ENCODE results near the gene ACMSD. TPM values are rescaled to one million over a fixed set of nuclear protein-coding genes. Genes with fewer than 3 reads are reported as not detected.
"Not testable (repeated sequence)": the region's sequence is repeated elsewhere in the genome, so short reads cannot be mapped to it uniquely, and the experiment has no call there.

Gene ACMSD
- not detected for total RNA-seq

GRCh38 chr2:134838143-134838620 lies at the start of gene ACMSD:
Gene ACMSD, plus strand, starts transcription at chr2:134838616. Its CDS starts 67 bp downstream, at chr2:134838683.
- peaks cover 9 to 10% of the 10 kb centered on the region in 2 donors for H3K9me3 Mint-ChIP-seq
- no peak within 1 kb of the TSS for H3K4me3 Mint-ChIP-seq
- H3K36me3 Mint-ChIP-seq (ENCODE audit: insufficient read depth in 2 of 2) = no peaks in the 10 kb centered on the region
- ATAC-seq (replicated peaks in 1 of 2) = no peak
- no peak for DNase-seq
- peaks cover 7% of the 10 kb centered on the region for H3K27me3 Mint-ChIP-seq (ENCODE audit: low read depth)
- H3K4me1 Mint-ChIP-seq (ENCODE audit: low read depth) = no peaks in the 10 kb centered on the region
- H3K27ac Mint-ChIP-seq = no peak within 1 kb of the TSS

GRCh38 chr2:134790487-134790886 lies 47.9 kb upstream of the ACMSD start:
- Mint-ChIP-seq H3K9me3 (no peaks in the 10 kb centered on the region), H3K27ac (no peak overlapping the region), H3K4me3 (no peak overlapping the region), H3K27me3 (ENCODE audit: low read depth) (no peaks in the 10 kb centered on the region), H3K36me3 (ENCODE audit: insufficient read depth in 2 of 2) (no peaks in the 10 kb centered on the region), H3K4me1 (ENCODE audit: low read depth) (no peaks in the 10 kb centered on the region)
- no peak for DNase-seq
- ATAC-seq (replicated peaks in 1 of 2) = no peak

- Mint-ChIP-seq H3K4me3 (no peak overlapping the region), H3K27me3 (ENCODE audit: low read depth) (no peaks in the 10 kb centered on the region), H3K36me3 (ENCODE audit: insufficient read depth in 2 of 2) (no peaks in the 10 kb centered on the region), H3K9me3 (no peaks in the 10 kb centered on the region), H3K4me1 (ENCODE audit: low read depth) (no peaks in the 10 kb centered on the region), H3K27ac (no peak overlapping the region)
- ATAC-seq (replicated peaks in 1 of 2) (no peak), DNase-seq (no peak)
These were observed 46.8 kb upstream of the ACMSD start for GRCh38 chr2:134791616-134792015.

- DNase-seq (no peak), ATAC-seq (replicated peaks in 1 of 2) (no peak)
- H3K27ac Mint-ChIP-seq = no peak overlapping the region
- no peaks in the 10 kb centered on the region for H3K9me3 Mint-ChIP-seq
- H3K27me3 Mint-ChIP-seq (ENCODE audit: low read depth) = no peaks in the 10 kb centered on the region
- H3K4me1 Mint-ChIP-seq (ENCODE audit: low read depth) = no peaks in the 10 kb centered on the region
- H3K4me3 Mint-ChIP-seq = no peak overlapping the region
- no peaks in the 10 kb centered on the region for H3K36me3 Mint-ChIP-seq (ENCODE audit: insufficient read depth in 2 of 2)
These were observed 46.2 kb upstream of the ACMSD start for GRCh38 chr2:134792186-134792585.

GRCh38 chr2:134795765-134796164 lies 42.7 kb upstream of the ACMSD start:
- Mint-ChIP-seq H3K4me1 (ENCODE audit: low read depth) (no peaks in the 10 kb centered on the region), H3K27ac (no peak overlapping the region), H3K4me3 (no peak overlapping the region), H3K9me3 (no peaks in the 10 kb centered on the region), H3K27me3 (ENCODE audit: low read depth) (no peaks in the 10 kb centered on the region), H3K36me3 (ENCODE audit: insufficient read depth in 2 of 2) (no peaks in the 10 kb centered on the region)
- DNase-seq (no peak), ATAC-seq (replicated peaks in 1 of 2) (no peak)

- Mint-ChIP-seq H3K4me3 (no peak overlapping the region), H3K27ac (no peak overlapping the region), H3K9me3 (no peaks in the 10 kb centered on the region), H3K36me3 (ENCODE audit: insufficient read depth in 2 of 2) (no peaks in the 10 kb centered on the region), H3K4me1 (ENCODE audit: low read depth) (no peaks in the 10 kb centered on the region), H3K27me3 (ENCODE audit: low read depth) (no peaks in the 10 kb centered on the region)
- ATAC-seq (replicated peaks in 1 of 2) (no peak), DNase-seq (no peak)
These were observed 42.0 kb upstream of the ACMSD start for GRCh38 chr2:134796373-134796772.

GRCh38 chr2:134799936-134800335 lies 38.5 kb upstream of the ACMSD start:
- Mint-ChIP-seq H3K4me1 (ENCODE audit: low read depth) (peaks cover 8% of the 10 kb centered on the region), H3K4me3 (no peak overlapping the region), H3K27me3 (ENCODE audit: low read depth) (no peaks in the 10 kb centered on the region), H3K9me3 (peaks cover 2 to 4% of the 10 kb centered on the region in 2 donors), H3K36me3 (ENCODE audit: insufficient read depth in 2 of 2) (peaks cover 2 to 3% of the 10 kb centered on the region in 2 donors), H3K27ac (no peak overlapping the region)
- DNase-seq (no peak), ATAC-seq (replicated peaks in 1 of 2) (no peak)

- Mint-ChIP-seq H3K4me1 (ENCODE audit: low read depth) (peaks cover 8% of the 10 kb centered on the region), H3K27ac (no peak overlapping the region), H3K27me3 (ENCODE audit: low read depth) (no peaks in the 10 kb centered on the region), H3K9me3 (peaks cover 2 to 5% of the 10 kb centered on the region in 2 donors), H3K4me3 (no peak overlapping the region), H3K36me3 (ENCODE audit: insufficient read depth in 2 of 2) (peaks cover 2 to 3% of the 10 kb centered on the region in 2 donors)
- DNase-seq (no peak), ATAC-seq (replicated peaks in 1 of 2) (no peak)
These were observed 38.1 kb upstream of the ACMSD start for GRCh38 chr2:134800341-134800740.

- H3K27me3 Mint-ChIP-seq (ENCODE audit: low read depth); H3K36me3 Mint-ChIP-seq (ENCODE audit: insufficient read depth in 2 of 2); H3K4me1 Mint-ChIP-seq (ENCODE audit: low read depth); H3K27ac Mint-ChIP-seq: not testable (repeated sequence)
- H3K9me3 Mint-ChIP-seq = peaks cover 5 to 10% of the 10 kb centered on the region in 2 donors
- peak; percentile 6 to 44 for DNase-seq
- ATAC-seq (replicated peaks in 1 of 2) = peak in 1 of 2 donors; percentile 72
- peak overlapping the region in 1 of 2 donors; percentile 36 for H3K4me3 Mint-ChIP-seq
These were observed 34.6 kb upstream of the ACMSD start for GRCh38 chr2:134803609-134804405.

GRCh38 chr2:134815741-134816140 lies 22.7 kb upstream of the ACMSD start:
- Mint-ChIP-seq H3K4me1 (ENCODE audit: low read depth) (no peaks in the 10 kb centered on the region), H3K4me3 (no peak overlapping the region), H3K27ac (no peak overlapping the region), H3K27me3 (ENCODE audit: low read depth) (peaks cover 6% of the 10 kb centered on the region), H3K9me3 (peaks cover 0 to 6% of the 10 kb centered on the region in 2 donors), H3K36me3 (ENCODE audit: insufficient read depth in 2 of 2) (peaks cover 0 to 3% of the 10 kb centered on the region in 2 donors)
- no peak for DNase-seq
- ATAC-seq (replicated peaks in 1 of 2) = no peak

- Mint-ChIP-seq H3K4me3 (no peak overlapping the region), H3K27me3 (ENCODE audit: low read depth) (peaks cover 12% of the 10 kb centered on the region), H3K9me3 (peaks cover 0 to 2% of the 10 kb centered on the region in 2 donors), H3K36me3 (ENCODE audit: insufficient read depth in 2 of 2) (no peaks in the 10 kb centered on the region), H3K4me1 (ENCODE audit: low read depth) (no peaks in the 10 kb centered on the region), H3K27ac (no peak overlapping the region)
- ATAC-seq (replicated peaks in 1 of 2) (no peak), DNase-seq (no peak)
These were observed 20.1 kb upstream of the ACMSD start for GRCh38 chr2:134818321-134818720.

- no peak overlapping the region for H3K4me3 Mint-ChIP-seq
- no peaks in the 10 kb centered on the region for H3K36me3 Mint-ChIP-seq (ENCODE audit: insufficient read depth in 2 of 2)
- H3K4me1 Mint-ChIP-seq (ENCODE audit: low read depth) = no peaks in the 10 kb centered on the region
- DNase-seq (no peak), ATAC-seq (replicated peaks in 1 of 2) (peak in 1 of 2 donors; percentile 39)
- H3K27me3 Mint-ChIP-seq (ENCODE audit: low read depth) = peaks cover 12% of the 10 kb centered on the region
- H3K9me3 Mint-ChIP-seq = peaks cover 2% of the 10 kb centered on the region in 2 donors
- no peak overlapping the region for H3K27ac Mint-ChIP-seq
These were observed 19.1 kb upstream of the ACMSD start for GRCh38 chr2:134819334-134819733.

- Mint-ChIP-seq H3K4me3 (no peak overlapping the region), H3K36me3 (ENCODE audit: insufficient read depth in 2 of 2) (no peaks in the 10 kb centered on the region), H3K4me1 (ENCODE audit: low read depth) (no peaks in the 10 kb centered on the region), H3K27ac (no peak overlapping the region), H3K9me3 (peaks cover 2 to 4% of the 10 kb centered on the region in 2 donors), H3K27me3 (ENCODE audit: low read depth) (peaks cover 6% of the 10 kb centered on the region)
- ATAC-seq (replicated peaks in 1 of 2) (no peak), DNase-seq (no peak)
These were observed 15.0 kb upstream of the ACMSD start for GRCh38 chr2:134823431-134823830.

- Mint-ChIP-seq H3K9me3 (peaks cover 2 to 4% of the 10 kb centered on the region in 2 donors), H3K4me3 (no peak overlapping the region), H3K27ac (no peak overlapping the region), H3K36me3 (ENCODE audit: insufficient read depth in 2 of 2) (no peaks in the 10 kb centered on the region), H3K27me3 (ENCODE audit: low read depth) (peaks cover 6% of the 10 kb centered on the region), H3K4me1 (ENCODE audit: low read depth) (no peaks in the 10 kb centered on the region)
- DNase-seq (no peak), ATAC-seq (replicated peaks in 1 of 2) (no peak)
These were observed 14.6 kb upstream of the ACMSD start for GRCh38 chr2:134823832-134824231.

Measured in activated T-cell treated with anti-CD3 and anti-CD28 coated beads, Interleukin-2, amount 50 U/mL, for 72 hours (primary cell).